ENCODE results near the gene ARHGEF17. TPM values are rescaled to one million over a fixed set of nuclear protein-coding genes. Genes with fewer than 3 reads are reported as not detected.

Gene ARHGEF17
- polyA plus RNA-seq, 1 donor, result 94.4 TPM

- no peak for DNase-seq
Measured at GRCh38 chr11:73380897-73381410, 72.9 kb downstream of the ARHGEF17 start.

GRCh38 chr11:73381589-73381988, 73.5 kb downstream of the ARHGEF17 start:
- no peak for DNase-seq

- no peak for DNase-seq
Measured at GRCh38 chr11:73382183-73382582, 74.1 kb downstream of the ARHGEF17 start.

GRCh38 chr11:73382747-73383146, 74.7 kb downstream of the ARHGEF17 start:
- no peak for DNase-seq

- DNase-seq, result no peak
Measured at GRCh38 chr11:73383249-73384124, 75.4 kb downstream of the ARHGEF17 start.

- DNase-seq, result no peak
Measured at GRCh38 chr11:73384125-73384441, 76.0 kb downstream of the ARHGEF17 start.

GRCh38 chr11:73384531-73384871, 76.4 kb downstream of the ARHGEF17 start:
- DNase-seq, result no peak

GRCh38 chr11:73384872-73385689, 77.0 kb downstream of the ARHGEF17 start:
- DNase-seq, result no peak

GRCh38 chr11:73386016-73386415, 77.9 kb downstream of the ARHGEF17 start:
- no peak for DNase-seq

GRCh38 chr11:73386546-73386945, 78.5 kb downstream of the ARHGEF17 start:
- no peak for DNase-seq

GRCh38 chr11:73387594-73388264, 79.7 kb downstream of the ARHGEF17 start:
- DNase-seq, result peak; percentile 70

GRCh38 chr11:73388265-73389133, 80.4 kb downstream of the ARHGEF17 start:
- no peak for DNase-seq

GRCh38 chr11:73389134-73389525, 81.1 kb downstream of the ARHGEF17 start:
- no peak for DNase-seq

- no peak for DNase-seq
Measured at GRCh38 chr11:73389916-73390315, 81.8 kb downstream of the ARHGEF17 start.

- DNase-seq, result no peak
Measured at GRCh38 chr11:73390601-73391565, 82.8 kb downstream of the ARHGEF17 start.

GRCh38 chr11:73391665-73392064, 83.6 kb downstream of the ARHGEF17 start:
- no peak for DNase-seq

GRCh38 chr11:73392108-73393010, 84.3 kb downstream of the ARHGEF17 start:
- DNase-seq, result no peak

GRCh38 chr11:73393011-73393380, 84.9 kb downstream of the ARHGEF17 start:
- no peak for DNase-seq

All from left kidney (tissue), 2 donors.